Right lung (tissue), 5 donors: ENCODE results near the gene SELENOS. TPM values are rescaled to one million over a fixed set of nuclear protein-coding genes. Genes with fewer than 3 reads are reported as not detected.

ENCODE experiments used
- DNase-seq, 2 donors: peaks; one replicate each; pipeline ENCODE4 v3.0.0-alpha.2; 2013
- polyA plus RNA-seq, 5 donors: library from polyadenylated mRNA; unstranded; fragments of 120-200 nt; gene quantifications; one replicate each; pipeline versions ENCODE4 v1.2.1 to v1.2.3, GENCODE V29; 2013; ENCODE audit warnings: inconsistent platforms in 1 of 5, low replicate concordance in 1 of 5; ENCODE audit not compliant: insufficient read length in 5 of 5, insufficient read depth in 1 of 5

SELENOS gene
- polyA plus RNA-seq, 5 donors, result 44.5 to 55.5 (median 47.3) TPM

- DNase-seq, result no peak
These were observed 44.6 kb downstream of the SELENOS start for GRCh38 chr15:101232677-101233076.

- DNase-seq, result no peak
These were observed 49.0 kb downstream of the SELENOS start for GRCh38 chr15:101228313-101228712.

- no peak for DNase-seq
These were observed 51.6 kb downstream of the SELENOS start for GRCh38 chr15:101225658-101226057.

Other genes with a start within 250 kb of the SELENOS start
- 10 to 100 TPM; 47.0 to 54.4 (median 53.6) TPM for gene CHSY1, start 25.4 kb downstream of the SELENOS start, polyA plus RNA-seq
- gene SNRPA1, start 17.8 kb upstream of the SELENOS start, polyA plus RNA-seq, result 10 to 100 TPM; 52.8 to 75.7 (median 59.7) TPM
- 10 to 100 TPM; 20.9 to 25.5 (median 21.8) TPM for gene PCSK6, start 212.2 kb upstream of the SELENOS start, polyA plus RNA-seq